HG02970 (cell line): ENCODE results near the gene PPY.
"Not testable (repeated sequence)": the region's sequence is repeated elsewhere in the genome, so short reads cannot be mapped to it uniquely, and the experiment has no call there.

ENCODE experiments used
- ATAC-seq: cut with Tn5 transposase; IDR thresholded peaks from one replicate; pipeline ENCODE4 v1.9.1; 2021; ENCODE audit warnings: mild to moderate bottlenecking, moderate library complexity, moderate number of reproducible peaks; ENCODE audit not compliant: unreplicated experiment, low FRiP score

The PPY gene

GRCh38 chr17:43935204-43935925 lies 6.9 kb downstream of the PPY start:
- ATAC-seq: no peak

- ATAC-seq: no peak
These were observed 9.4 kb downstream of the PPY start for GRCh38 chr17:43932923-43933322.

GRCh38 chr17:43932357-43932756 lies 9.9 kb downstream of the PPY start:
- ATAC-seq: no peak

GRCh38 chr17:43931062-43931571 lies 11.2 kb downstream of the PPY start:
- ATAC-seq: no peak

- no peak for ATAC-seq
These were observed 13.7 kb downstream of the PPY start for GRCh38 chr17:43928609-43929008.

GRCh38 chr17:43927929-43928328 lies 14.3 kb downstream of the PPY start:
- ATAC-seq: not testable (repeated sequence)

GRCh38 chr17:43927060-43927864 lies 15.0 kb downstream of the PPY start:
- ATAC-seq: no peak

GRCh38 chr17:43924558-43924957 lies 17.7 kb downstream of the PPY start:
- no peak for ATAC-seq

GRCh38 chr17:43920500-43921095 lies 21.7 kb downstream of the PPY start:
- no peak for ATAC-seq

- no peak for ATAC-seq
These were observed 24.3 kb downstream of the PPY start for GRCh38 chr17:43918026-43918389.

GRCh38 chr17:43917348-43918025 lies 24.8 kb downstream of the PPY start:
- ATAC-seq: no peak

GRCh38 chr17:43917016-43917347 lies 25.3 kb downstream of the PPY start:
- no peak for ATAC-seq

GRCh38 chr17:43916385-43916784 lies 25.9 kb downstream of the PPY start:
- ATAC-seq: no peak

- no peak for ATAC-seq
These were observed 26.7 kb downstream of the PPY start for GRCh38 chr17:43915559-43915958.

GRCh38 chr17:43914451-43914850 lies 27.8 kb downstream of the PPY start:
- no peak for ATAC-seq

GRCh38 chr17:43913584-43913983 lies 28.7 kb downstream of the PPY start:
- no peak for ATAC-seq

- ATAC-seq: no peak
These were observed 29.5 kb downstream of the PPY start for GRCh38 chr17:43912635-43913304.

GRCh38 chr17:43911904-43912303 lies 30.4 kb downstream of the PPY start:
- ATAC-seq: no peak

GRCh38 chr17:43909537-43910231 lies 32.6 kb downstream of the PPY start:
- no peak for ATAC-seq
